ENCODE measurements around the gene AQP6. TPM values are rescaled to one million over a fixed set of nuclear protein-coding genes. Genes with fewer than 3 reads are reported as not detected.

Gene AQP6
- total RNA-seq, 4 donors from 2014 or later: 0.56 TPM; not detected in 3

GRCh38 chr12:49948866-49949845, 23.6 kb upstream of the AQP6 start:
- DNase-seq (ENCODE audit: low spot score): no peak
- no peak for ATAC-seq (ENCODE audit: low FRiP score)
- TF ChIP-seq CTCF (IDR thresholded peaks at IDR 0.05): no peak

- DNase-seq (ENCODE audit: low spot score): no peak
- TF ChIP-seq CTCF (IDR thresholded peaks at IDR 0.05): no peak
- no peak for ATAC-seq (ENCODE audit: low FRiP score)
Observed at GRCh38 chr12:49949866-49950265, 22.9 kb upstream of the AQP6 start.

- ATAC-seq (ENCODE audit: low FRiP score): no peak
- TF ChIP-seq CTCF (IDR thresholded peaks at IDR 0.05): no peak
- no peak for DNase-seq (ENCODE audit: low spot score)
Observed at GRCh38 chr12:49950273-49951251, 22.2 kb upstream of the AQP6 start, which contains the start of gene AQP2. Gene AQP2, plus strand, starts transcription at chr12:49950737. Its CDS starts 94 bp downstream, at chr12:49950831.

- no peak for DNase-seq (ENCODE audit: low spot score)
Observed at GRCh38 chr12:49951411-49952240, 21.1 kb upstream of the AQP6 start.

DNA sequence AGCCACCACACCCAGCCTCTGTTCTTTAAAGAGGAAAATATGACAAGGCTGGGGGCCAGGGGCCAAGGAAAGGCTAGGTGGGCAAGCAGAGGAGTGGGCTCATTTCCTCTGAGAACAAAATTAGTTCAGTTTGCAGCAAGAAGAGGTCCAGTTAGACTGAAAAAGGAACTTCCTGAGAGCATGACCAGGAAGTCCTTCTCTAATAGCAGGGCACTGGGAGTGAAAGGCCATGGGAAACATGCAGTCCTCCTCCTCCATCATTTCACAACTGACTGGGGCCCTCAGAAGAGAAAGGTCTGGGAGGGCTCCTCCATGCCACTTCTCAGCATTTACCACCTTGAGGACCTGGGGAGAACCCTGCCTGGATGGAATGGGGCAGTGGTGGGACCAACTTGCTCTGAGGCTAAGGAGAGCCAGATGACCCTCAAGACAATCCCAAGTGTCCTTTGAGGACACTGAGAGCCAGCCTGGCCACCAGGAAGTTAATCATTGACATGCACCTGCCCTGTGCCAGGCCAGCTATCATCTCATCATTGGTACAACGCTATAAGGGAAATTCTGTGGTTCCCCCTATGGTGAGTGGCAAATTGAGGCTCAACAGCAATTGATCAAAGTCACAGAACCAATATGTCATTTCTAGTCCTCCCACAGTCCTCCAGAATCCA, 20.2 kb upstream of the AQP6 start:
- no peak for TF ChIP-seq CTCF (IDR thresholded peaks at IDR 0.05)
- no peak for DNase-seq (ENCODE audit: low spot score)
- no peak for ATAC-seq (ENCODE audit: low FRiP score)

More at GRCh38 chr12:49951411-49952240, 21.1 kb upstream of the AQP6 start:
- TF ChIP-seq CTCF (IDR thresholded peaks at IDR 0.05): no peak
- no peak for ATAC-seq (ENCODE audit: low FRiP score)

DNA sequence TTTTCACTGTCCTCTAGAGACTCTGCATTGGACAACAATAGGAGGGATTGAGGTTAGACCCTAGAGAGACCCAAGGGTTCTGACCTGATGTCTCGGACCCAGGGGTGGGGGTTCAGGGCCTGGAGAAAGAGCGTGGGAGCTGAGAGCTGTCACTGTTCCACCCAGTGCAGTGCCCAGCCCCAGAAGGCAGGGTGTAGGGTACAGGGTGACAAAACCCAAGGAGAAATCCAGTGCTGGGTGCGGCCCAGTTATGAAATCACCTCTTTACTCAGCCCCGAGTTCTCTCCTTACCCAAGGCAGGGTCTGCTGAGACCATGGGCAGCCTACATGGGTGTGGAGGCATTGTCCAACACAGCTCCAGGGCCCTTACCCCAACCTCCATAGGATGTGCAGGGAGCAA, 19.6 kb upstream of the AQP6 start:
- TF ChIP-seq CTCF (IDR thresholded peaks at IDR 0.05): no peak
- DNase-seq (ENCODE audit: low spot score): no peak
- ATAC-seq (ENCODE audit: low FRiP score): no peak
